Superior temporal gyrus (tissue), 1 donor: ENCODE results near the gene CNKSR2.

ENCODE experiments used
- DNase-seq: peaks from one replicate; pipeline ENCODE4 v3.0.0-alpha.2; 2016; ENCODE audit errors: extremely low spot score

Gene CNKSR2

DNA sequence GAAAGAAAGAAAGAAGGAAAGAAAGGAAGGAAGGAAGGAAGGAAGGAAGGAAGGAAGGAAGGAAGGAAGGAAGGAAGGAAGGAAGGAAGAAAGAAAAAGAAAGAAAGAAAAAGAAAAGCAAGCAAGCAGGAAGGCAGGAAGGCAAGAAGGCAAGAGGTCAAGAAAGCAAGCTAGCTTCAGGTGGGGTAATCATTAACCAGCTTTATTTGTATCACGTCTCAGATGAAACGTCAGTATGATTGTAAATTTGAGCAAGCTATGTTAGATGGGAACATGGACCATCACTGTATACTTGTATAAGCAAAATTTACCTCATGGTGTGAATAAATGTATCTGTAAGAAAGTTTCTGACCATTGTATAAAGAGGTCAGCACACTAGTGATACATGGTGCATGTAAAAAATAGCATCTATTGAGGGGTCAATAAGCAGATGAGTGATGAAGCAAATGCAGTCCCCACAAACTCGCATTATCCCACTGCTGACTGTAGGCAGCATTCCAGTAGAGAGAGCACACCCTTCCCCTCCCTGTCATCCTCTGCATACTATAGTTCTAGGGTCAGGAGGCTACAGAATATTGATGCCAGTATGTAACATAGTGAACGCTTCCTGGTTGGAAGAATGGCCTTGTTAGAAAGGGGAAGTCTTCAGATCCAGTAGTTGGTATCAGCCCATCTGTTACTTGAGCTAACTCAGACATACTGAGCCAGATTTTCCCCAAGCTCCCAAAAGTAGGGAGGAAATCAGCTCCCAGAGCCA lies 300.4 kb downstream of the CNKSR2 start:
- no peak for DNase-seq

DNA sequence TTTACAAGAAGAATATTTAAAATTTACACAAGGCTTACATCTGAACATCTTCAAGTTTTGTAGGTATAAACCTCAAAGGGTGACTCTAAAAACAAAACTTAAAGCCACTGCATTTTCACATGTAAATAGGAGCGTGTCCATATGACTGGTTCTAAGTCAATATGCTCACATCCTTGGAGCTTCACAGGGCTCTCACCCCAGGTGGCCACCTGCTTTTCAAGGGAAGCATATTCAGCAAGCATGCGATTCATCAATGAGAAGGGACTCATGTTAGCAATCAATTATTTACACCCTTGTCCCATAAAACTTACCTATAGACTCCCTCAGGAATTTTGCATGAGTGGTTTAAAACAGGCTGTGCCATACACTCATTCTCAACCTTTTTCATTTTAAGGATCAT lies 301.7 kb downstream of the CNKSR2 start:
- no peak for DNase-seq

GRCh38 chrX:21678048-21678612 lies 303.9 kb downstream of the CNKSR2 start:
- DNase-seq, result no peak

DNA sequence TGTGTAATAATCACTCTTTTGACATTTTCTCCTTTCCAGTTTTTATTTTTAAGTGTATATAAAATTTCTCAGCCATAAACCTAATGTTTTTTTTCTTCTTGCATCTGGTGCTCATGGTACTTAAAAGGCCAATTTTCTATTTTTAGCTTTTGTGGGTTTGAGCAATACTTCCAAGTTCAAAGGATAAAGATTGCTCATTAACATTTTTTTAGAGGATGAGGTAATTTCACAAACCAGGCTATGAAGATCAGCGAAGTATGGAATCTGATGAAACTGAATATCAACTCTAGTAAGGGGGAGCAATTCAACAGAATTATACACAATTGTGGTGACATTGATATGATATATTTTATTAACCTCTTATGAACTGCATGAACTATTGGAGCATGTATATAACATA lies 309.7 kb downstream of the CNKSR2 start:
- no peak for DNase-seq

- DNase-seq, result no peak
Measured at GRCh38 chrX:21691512-21692018, 317.3 kb downstream of the CNKSR2 start.

GRCh38 chrX:21698272-21698671 lies 324.1 kb downstream of the CNKSR2 start:
- DNase-seq, result no peak

DNA sequence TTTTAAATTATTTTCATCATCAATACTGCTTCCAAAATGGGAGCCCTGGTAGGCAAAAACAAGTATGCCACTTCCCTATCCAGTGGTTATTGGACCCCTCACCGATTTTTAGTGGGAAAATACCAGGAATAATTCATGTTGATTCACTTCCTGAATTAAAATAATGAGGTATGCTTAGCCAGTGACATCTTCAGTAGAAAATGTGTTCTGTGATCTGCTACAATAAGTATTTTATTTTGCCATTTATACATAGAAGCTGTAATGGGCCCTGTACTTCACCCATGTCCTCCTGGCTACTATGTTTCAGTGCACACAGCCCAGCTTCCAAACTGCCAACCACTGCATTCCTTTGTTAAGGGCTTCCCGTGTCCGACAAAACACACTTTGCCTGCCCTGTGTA lies 324.9 kb downstream of the CNKSR2 start:
- DNase-seq, result no peak

GRCh38 chrX:21700275-21700674 lies 326.1 kb downstream of the CNKSR2 start:
- DNase-seq, result no peak

- DNase-seq, result no peak
Measured at GRCh38 chrX:21700967-21701366, 326.7 kb downstream of the CNKSR2 start.

GRCh38 chrX:21702725-21703124 lies 328.5 kb downstream of the CNKSR2 start:
- no peak for DNase-seq
